ENCODE data around the gene COX7A1.

DNA sequence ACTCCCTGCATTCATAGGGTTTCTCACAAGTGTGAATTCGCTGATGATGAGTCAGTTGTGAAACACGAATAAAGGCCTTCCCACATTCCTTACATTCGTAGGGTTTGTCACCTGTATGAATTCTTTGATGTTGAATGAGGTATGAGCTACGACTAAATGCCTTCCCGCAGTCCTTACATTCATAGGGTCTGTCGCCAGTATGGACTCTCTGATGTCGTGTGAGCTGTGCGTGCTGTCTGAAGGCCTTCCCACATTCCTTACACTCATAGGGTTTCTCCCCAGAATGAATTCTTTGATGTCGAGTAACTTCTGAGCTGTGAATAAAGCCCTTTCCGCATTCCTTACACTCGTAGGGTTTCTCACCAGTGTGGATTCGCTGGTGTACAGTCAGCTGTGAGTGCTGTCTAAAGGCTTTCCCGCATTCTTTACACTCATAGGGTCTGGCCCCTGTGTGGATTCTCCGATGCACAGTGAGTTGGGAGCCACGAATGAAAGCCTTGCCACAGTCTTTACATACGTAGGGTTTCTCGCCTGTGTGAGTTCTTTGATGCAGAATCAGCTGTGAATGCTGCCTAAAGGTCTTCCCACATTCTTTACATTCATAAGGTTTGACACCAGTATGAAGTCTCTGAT lies 30.5 kb upstream of the COX7A1 start:
- TF ChIP-seq, protein P1, sequence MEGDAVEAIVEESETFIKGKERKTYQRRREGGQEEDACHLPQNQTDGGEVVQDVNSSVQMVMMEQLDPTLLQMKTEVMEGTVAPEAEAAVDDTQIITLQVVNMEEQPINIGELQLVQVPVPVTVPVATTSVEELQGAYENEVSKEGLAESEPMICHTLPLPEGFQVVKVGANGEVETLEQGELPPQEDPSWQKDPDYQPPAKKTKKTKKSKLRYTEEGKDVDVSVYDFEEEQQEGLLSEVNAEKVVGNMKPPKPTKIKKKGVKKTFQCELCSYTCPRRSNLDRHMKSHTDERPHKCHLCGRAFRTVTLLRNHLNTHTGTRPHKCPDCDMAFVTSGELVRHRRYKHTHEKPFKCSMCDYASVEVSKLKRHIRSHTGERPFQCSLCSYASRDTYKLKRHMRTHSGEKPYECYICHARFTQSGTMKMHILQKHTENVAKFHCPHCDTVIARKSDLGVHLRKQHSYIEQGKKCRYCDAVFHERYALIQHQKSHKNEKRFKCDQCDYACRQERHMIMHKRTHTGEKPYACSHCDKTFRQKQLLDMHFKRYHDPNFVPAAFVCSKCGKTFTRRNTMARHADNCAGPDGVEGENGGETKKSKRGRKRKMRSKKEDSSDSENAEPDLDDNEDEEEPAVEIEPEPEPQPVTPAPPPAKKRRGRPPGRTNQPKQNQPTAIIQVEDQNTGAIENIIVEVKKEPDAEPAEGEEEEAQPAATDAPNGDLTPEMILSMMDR (conservative IDR thresholded peaks at IDR 0.05) = no peak
- TF ChIP-seq EZH2 (IDR thresholded peaks at IDR 0.05; ENCODE audit: low read depth) = no peak

All from PC-9 (cell line).